Transverse colon (tissue), 4 donors: ENCODE data around the gene CKAP5.

ENCODE experiments used
- POLR2AphosphoS5 ChIP-seq, 3 donors: sonication (generic); formaldehyde crosslinking; IDR thresholded peaks; one replicate each; pipeline ENCODE4 v1.6.1; 2016; ENCODE audit warnings: antibody characterized with exemption in 3 of 3
- TF ChIP-seq, protein P1 (sequence below), 5 experiments: fragments of 200-600 bp in 3 of 5; fragments of 450-650 bp in 2 of 5; sonication (generic) in 3 of 5; IDR thresholded peaks; 1 replicate in 2 of 5; 2 replicates in 3 of 5; pipeline ENCODE4 v1.5.1; 2016 to 2017; ENCODE audit warnings: antibody characterized with exemption in 5 of 5, inconsistent platforms in 3 of 5, mild to moderate bottlenecking in 2 of 5, moderate library complexity in 1 of 5

DNA sequence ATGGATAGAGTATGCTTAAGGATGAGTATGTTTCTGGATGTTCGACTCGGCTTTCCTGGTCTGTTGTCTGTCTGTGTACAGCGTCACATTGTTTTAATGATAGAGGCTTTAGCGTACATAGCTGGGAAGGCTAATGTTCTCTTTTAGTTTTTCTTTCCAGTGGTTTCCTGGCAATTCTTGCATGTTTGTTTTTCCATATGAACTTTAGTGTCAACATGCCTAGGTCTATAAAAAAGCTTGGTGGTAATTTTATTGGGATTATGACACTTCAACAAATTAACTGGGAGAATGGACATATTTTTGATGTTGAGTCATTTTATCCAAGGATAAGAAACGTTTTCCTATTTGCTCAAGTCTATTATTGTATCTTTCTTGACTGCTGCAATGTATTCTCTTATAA is 109.5 kb downstream of the CKAP5 start:
- TF ChIP-seq POLR2AphosphoS5 (IDR thresholded peaks at IDR 0.05) = peak in 1 of 3 donors; percentile 27
- TF ChIP-seq, protein P1, sequence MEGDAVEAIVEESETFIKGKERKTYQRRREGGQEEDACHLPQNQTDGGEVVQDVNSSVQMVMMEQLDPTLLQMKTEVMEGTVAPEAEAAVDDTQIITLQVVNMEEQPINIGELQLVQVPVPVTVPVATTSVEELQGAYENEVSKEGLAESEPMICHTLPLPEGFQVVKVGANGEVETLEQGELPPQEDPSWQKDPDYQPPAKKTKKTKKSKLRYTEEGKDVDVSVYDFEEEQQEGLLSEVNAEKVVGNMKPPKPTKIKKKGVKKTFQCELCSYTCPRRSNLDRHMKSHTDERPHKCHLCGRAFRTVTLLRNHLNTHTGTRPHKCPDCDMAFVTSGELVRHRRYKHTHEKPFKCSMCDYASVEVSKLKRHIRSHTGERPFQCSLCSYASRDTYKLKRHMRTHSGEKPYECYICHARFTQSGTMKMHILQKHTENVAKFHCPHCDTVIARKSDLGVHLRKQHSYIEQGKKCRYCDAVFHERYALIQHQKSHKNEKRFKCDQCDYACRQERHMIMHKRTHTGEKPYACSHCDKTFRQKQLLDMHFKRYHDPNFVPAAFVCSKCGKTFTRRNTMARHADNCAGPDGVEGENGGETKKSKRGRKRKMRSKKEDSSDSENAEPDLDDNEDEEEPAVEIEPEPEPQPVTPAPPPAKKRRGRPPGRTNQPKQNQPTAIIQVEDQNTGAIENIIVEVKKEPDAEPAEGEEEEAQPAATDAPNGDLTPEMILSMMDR (IDR thresholded peaks at IDR 0.05) = no peak
